Adrenal gland (tissue), 5 donors: ENCODE data around the gene DDX41.

Experiments used
- POLR2A ChIP-seq, 2 donors: fragments of 450-650 bp; IDR thresholded peaks; one replicate each; pipeline ENCODE4 v1.6.1; 2017; ENCODE audit warnings: antibody characterized with exemption in 2 of 2, mild to moderate bottlenecking in 2 of 2, moderate library complexity in 1 of 2
- TF ChIP-seq, protein P1 (sequence below), 6 experiments: fragments of 450-650 bp in 4 of 6; fragments of 200-600 bp in 2 of 6; sonication (generic) in 1 of 6; IDR thresholded peaks; 1 replicate in 5 of 6; 2 replicates in 1 of 6; pipeline versions ENCODE4 v1.5.1 to v1.8.0; 2016 to 2021; ENCODE audit warnings: antibody characterized with exemption in 6 of 6, mild to moderate bottlenecking in 2 of 6, moderate library complexity in 1 of 6
- donor health status: DM: no; HTN: no; CAD: no.

DNA sequence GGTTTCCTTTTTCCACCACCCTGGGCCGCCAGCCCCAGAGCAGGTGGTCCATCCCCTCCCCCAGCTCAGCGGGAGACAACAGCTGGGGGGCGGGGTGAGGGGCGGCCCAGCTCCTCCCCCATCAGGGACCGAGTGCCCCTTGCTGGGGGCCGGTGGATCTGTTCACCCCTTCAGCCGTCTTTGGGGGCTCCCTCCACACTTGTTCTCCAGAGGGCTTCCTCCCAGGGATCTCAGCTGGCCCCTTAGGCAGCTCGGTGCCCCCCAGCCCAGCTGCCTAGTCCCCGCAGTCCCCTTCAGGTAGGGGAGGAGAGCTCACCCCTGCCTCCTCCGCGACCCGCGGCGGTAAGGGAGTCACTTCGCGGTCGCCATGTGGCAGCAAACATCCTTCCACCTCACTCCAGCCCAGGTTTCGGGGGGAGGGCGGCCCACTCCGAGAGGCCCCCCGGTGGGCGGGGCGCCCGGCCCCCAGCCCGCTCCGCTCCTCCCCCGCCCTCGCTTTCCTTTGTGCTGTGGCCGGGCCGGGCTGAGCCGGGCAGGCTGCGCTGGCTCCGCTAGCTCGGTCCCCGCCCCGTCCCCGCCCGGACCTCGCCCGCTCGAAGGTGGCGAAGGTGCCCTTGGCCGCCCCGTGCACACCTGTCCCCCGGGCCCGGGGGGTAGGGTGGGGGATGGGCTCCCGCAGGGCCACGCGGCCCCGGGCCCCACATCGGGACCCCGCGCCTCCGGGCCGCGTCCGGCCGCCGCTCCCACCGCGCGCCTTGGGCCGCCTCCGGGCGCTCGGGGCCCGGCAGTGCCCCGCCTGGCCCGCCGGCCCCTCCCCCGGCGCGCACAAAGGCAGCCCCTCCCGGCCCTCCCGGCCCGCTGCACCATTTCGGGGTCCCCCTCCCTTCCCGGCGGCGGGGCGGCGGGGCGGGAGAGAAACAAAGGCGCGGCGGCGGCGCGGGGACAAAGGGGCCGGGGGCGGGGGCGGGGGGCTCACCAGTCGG, 44.0 kb downstream of the DDX41 start:
- TF ChIP-seq, protein P1, sequence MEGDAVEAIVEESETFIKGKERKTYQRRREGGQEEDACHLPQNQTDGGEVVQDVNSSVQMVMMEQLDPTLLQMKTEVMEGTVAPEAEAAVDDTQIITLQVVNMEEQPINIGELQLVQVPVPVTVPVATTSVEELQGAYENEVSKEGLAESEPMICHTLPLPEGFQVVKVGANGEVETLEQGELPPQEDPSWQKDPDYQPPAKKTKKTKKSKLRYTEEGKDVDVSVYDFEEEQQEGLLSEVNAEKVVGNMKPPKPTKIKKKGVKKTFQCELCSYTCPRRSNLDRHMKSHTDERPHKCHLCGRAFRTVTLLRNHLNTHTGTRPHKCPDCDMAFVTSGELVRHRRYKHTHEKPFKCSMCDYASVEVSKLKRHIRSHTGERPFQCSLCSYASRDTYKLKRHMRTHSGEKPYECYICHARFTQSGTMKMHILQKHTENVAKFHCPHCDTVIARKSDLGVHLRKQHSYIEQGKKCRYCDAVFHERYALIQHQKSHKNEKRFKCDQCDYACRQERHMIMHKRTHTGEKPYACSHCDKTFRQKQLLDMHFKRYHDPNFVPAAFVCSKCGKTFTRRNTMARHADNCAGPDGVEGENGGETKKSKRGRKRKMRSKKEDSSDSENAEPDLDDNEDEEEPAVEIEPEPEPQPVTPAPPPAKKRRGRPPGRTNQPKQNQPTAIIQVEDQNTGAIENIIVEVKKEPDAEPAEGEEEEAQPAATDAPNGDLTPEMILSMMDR (IDR thresholded peaks at IDR 0.05) = no peak
- peak in 1 of 2 donors; percentile 13 for TF ChIP-seq POLR2A (IDR thresholded peaks at IDR 0.05)
